IMR-90 (cell line): Measurements from ENCODE around the gene VSNL1. TPM values are rescaled to one million over a fixed set of nuclear protein-coding genes. Genes with fewer than 3 reads are reported as not detected.

Experiments
- ATAC-seq: fragments of 200-7000 bp; cut with Tn5 transposase; 2 replicates; pipeline ENCODE4 v1.9.1; 2020; ENCODE audit warnings: low read depth, mild to moderate bottlenecking, moderate library complexity
- BruUV-seq: library from RNA; stranded (reverse); fragments of 400-500 nt; replicated peaks from 2 replicates; lab custom pipeline; 2021; lab: Mats Ljungman, UMichigan
- CTCF ChIA-PET: fragments of 300-600 bp; formaldehyde crosslinking; extraction: SDS; loops from one replicate; lab custom pipeline; 2021; ENCODE audit warnings: antibody characterized with exemption; lab: Yijun Ruan, JAX
- POLR2A ChIA-PET: fragments of 300-600 bp; sonication (Branson Sonifier 250); formaldehyde crosslinking; loops from one replicate; lab custom pipeline; 2022; ENCODE audit warnings: antibody characterized with exemption; ENCODE audit not compliant: unreplicated experiment; lab: Charles Lee
- DNase-seq: peaks from one replicate; pipeline ENCODE4 v3.0.0; 2013
- H2AFZ ChIP-seq: replicated peaks from 2 replicates; pipeline ENCODE3; 2013; ENCODE audit warnings: low read length, mild to moderate bottlenecking; ENCODE audit not compliant: poor library complexity
- H2AK5ac ChIP-seq: 2 replicates; pipeline ENCODE4 v1.6.1; 2013; ENCODE audit warnings: low read depth, low read length, inconsistent platforms
- H2AK9ac ChIP-seq: replicated peaks from 2 replicates; pipeline ENCODE3; 2013; ENCODE audit warnings: mild to moderate bottlenecking, low read depth, low read length, moderate library complexity; ENCODE audit not compliant: poor library complexity
- H2BK120ac ChIP-seq: 2 replicates; pipeline ENCODE4 v1.6.1; 2013; ENCODE audit warnings: low read depth, low read length, inconsistent platforms
- H2BK15ac ChIP-seq: 3 replicates; pipeline ENCODE4 v1.6.1; 2013; ENCODE audit warnings: low read depth, low read length, inconsistent platforms
- H2BK20ac ChIP-seq: 2 replicates; pipeline ENCODE4 v1.6.1; 2013; ENCODE audit warnings: low read depth, mild to moderate bottlenecking, inconsistent platforms, low read length, moderate library complexity
- H2BK5ac ChIP-seq: 2 replicates; pipeline ENCODE4 v1.6.1; 2013; ENCODE audit warnings: mild to moderate bottlenecking, low read depth, low read length, inconsistent platforms; ENCODE audit not compliant: poor library complexity, severe bottlenecking
- H3K14ac ChIP-seq: replicated peaks from 2 replicates; pipeline ENCODE4 v1.6.1; 2013; ENCODE audit warnings: low read depth, low read length, inconsistent platforms
- H3K18ac ChIP-seq: 2 replicates; pipeline ENCODE4 v1.6.1; 2013; ENCODE audit warnings: low read depth, low read length, control low read depth
- H3K23ac ChIP-seq: 2 replicates; pipeline ENCODE4 v1.6.1; 2013; ENCODE audit warnings: low read depth, low read length, inconsistent platforms
- H3K27ac ChIP-seq: 2 replicates; pipeline ENCODE4 v1.5.1; 2013; ENCODE audit warnings: mild to moderate bottlenecking, control low read depth, low read length; ENCODE audit not compliant: insufficient read depth
- H3K27me3 ChIP-seq: 2 replicates; pipeline ENCODE4 v1.6.1; 2013; ENCODE audit warnings: low read length; ENCODE audit not compliant: control insufficient read depth, insufficient read depth
- H3K36me3 ChIP-seq: 2 replicates; pipeline ENCODE4 v1.6.1; 2013; ENCODE audit warnings: low read length, mixed read lengths; ENCODE audit not compliant: control insufficient read depth, insufficient read depth
- H3K4ac ChIP-seq: 2 replicates; pipeline ENCODE4 v1.6.1; 2013; ENCODE audit warnings: low read depth, low read length, inconsistent platforms
- H3K4me1 ChIP-seq: 2 replicates; pipeline ENCODE4 v1.6.1; 2013; ENCODE audit warnings: low read length, mixed read lengths; ENCODE audit not compliant: control insufficient read depth, insufficient read depth
- H3K4me2 ChIP-seq: 2 replicates; pipeline ENCODE4 v1.6.1; 2013; ENCODE audit warnings: low read depth, mild to moderate bottlenecking, control low read depth, low read length, moderate library complexity
- H3K4me3 ChIP-seq: 2 replicates; pipeline ENCODE4 v1.5.1; 2013; ENCODE audit warnings: low read depth, mild to moderate bottlenecking, control low read depth, low read length, moderate library complexity; ENCODE audit not compliant: insufficient read depth
- H3K56ac ChIP-seq: 2 replicates; pipeline ENCODE4 v1.6.1; 2013; ENCODE audit warnings: low read length, inconsistent platforms; ENCODE audit not compliant: insufficient read depth; ENCODE audit errors: extremely low read depth
- H3K79me1 ChIP-seq, 2 experiments: 2 replicates each; pipeline ENCODE4 v1.6.1; 2013; ENCODE audit warnings: low read length in 2 of 2, inconsistent platforms in 1 of 2, low read depth in 1 of 2
- H3K9ac ChIP-seq: 2 replicates; pipeline ENCODE4 v1.6.1; 2013; ENCODE audit warnings: low read depth, low read length, control low read depth
- H3K9me1 ChIP-seq: 2 replicates; pipeline ENCODE4 v1.6.1; 2013; ENCODE audit warnings: low read length, inconsistent platforms; ENCODE audit not compliant: insufficient read depth
- H3K9me3 ChIP-seq: 2 replicates; pipeline ENCODE4 v1.6.1; 2013; ENCODE audit warnings: low read length; ENCODE audit not compliant: control insufficient read depth, insufficient read depth
- H4K20me1 ChIP-seq: 2 replicates; pipeline ENCODE4 v1.6.1; 2013; ENCODE audit warnings: low read length, inconsistent platforms; ENCODE audit not compliant: insufficient read depth
- H4K5ac ChIP-seq: 2 replicates; pipeline ENCODE4 v1.6.1; 2013; ENCODE audit warnings: mild to moderate bottlenecking, low read depth, low read length, control low read depth
- H4K8ac ChIP-seq, 2 experiments: 2 replicates each; pipeline ENCODE4 v1.6.1; 2013; ENCODE audit warnings: low read depth in 2 of 2, low read length in 2 of 2, control low read depth in 1 of 2, inconsistent platforms in 1 of 2
- H4K91ac ChIP-seq: 2 replicates; pipeline ENCODE4 v1.6.1; 2013; ENCODE audit warnings: low read depth, low read length, inconsistent platforms; ENCODE audit not compliant: insufficient read depth
- BHLHE40 ChIP-seq: fragments of 150-350 bp; IDR thresholded peaks from 2 replicates; pipeline ENCODE4 v1.6.1; 2016; ENCODE audit warnings: mild to moderate bottlenecking, low read depth, low read length
- CHD1 ChIP-seq: IDR thresholded peaks from 2 replicates; pipeline ENCODE4 v1.6.1; 2012; ENCODE audit warnings: low read depth, low read length, improper control_type of control experiment
- CTCF ChIP-seq: conservative IDR thresholded peaks from 2 replicates; pipeline ENCODE4 v1.5.1; 2012; ENCODE audit warnings: mild to moderate bottlenecking, low read depth, low read length, improper control_type of control experiment
- FOS ChIP-seq: fragments of 150-350 bp; IDR thresholded peaks from 2 replicates; pipeline ENCODE4 v1.6.1; 2016; ENCODE audit warnings: low read depth, low read length
- NFE2L2 ChIP-seq: fragments of 150-350 bp; IDR thresholded peaks from 2 replicates; pipeline ENCODE4 v1.6.1; 2016; ENCODE audit warnings: low read depth, mild to moderate bottlenecking, low read length
- POLR2A ChIP-seq: IDR thresholded peaks from 2 replicates; pipeline ENCODE4 v1.6.1; 2012; ENCODE audit warnings: mild to moderate bottlenecking, low read depth, low read length
- RAD21 ChIP-seq: IDR thresholded peaks from 2 replicates; pipeline ENCODE4 v1.6.1; 2012; ENCODE audit warnings: low read length, improper control_type of control experiment
- RCOR1 ChIP-seq: IDR thresholded peaks from 2 replicates; pipeline ENCODE4 v1.6.1; 2012; ENCODE audit warnings: mild to moderate bottlenecking, low read length, improper control_type of control experiment; ENCODE audit not compliant: insufficient replicate concordance
- RFX5 ChIP-seq: IDR thresholded peaks from 2 replicates; pipeline ENCODE4 v1.8.0; 2012; ENCODE audit warnings: low read depth, mild to moderate bottlenecking, low read length, moderate library complexity
- SMC3 ChIP-seq: fragments of 150-350 bp; IDR thresholded peaks from 2 replicates; pipeline ENCODE4 v1.6.1; 2016; ENCODE audit warnings: low read depth, mild to moderate bottlenecking, antibody characterized with exemption, low read length, moderate library complexity
- USF2 ChIP-seq: fragments of 150-350 bp; IDR thresholded peaks from 2 replicates; pipeline ENCODE4 v1.6.1; 2017; ENCODE audit warnings: mild to moderate bottlenecking, antibody characterized with exemption, low read length, low read depth
- WGBS, 2 experiments: methylation state at CpG; one replicate each; pipeline versions ENCODE4 v1.1.5 to v1.1.7; 2013; ENCODE audit warnings: missing lambda C conversion rate in 2 of 2; ENCODE audit not compliant: insufficient read length in 1 of 2; ENCODE audit errors: extremely low coverage in 2 of 2; 5-methylcytosine and 5-hydroxymethylcytosine counted together
- dilution Hi-C: fragments of 300-500 bp; cut with HindIII; formaldehyde crosslinking; loops from one replicate; pipeline ENCODE4 v1.14.3; 2018; ENCODE audit warnings: low sequenced_read_pairs; ENCODE audit not compliant: unreplicated experiment
- in situ Hi-C: fragments of 300-500 bp; cut with MboI; formaldehyde crosslinking; loops from 3 replicates; pipeline ENCODE4 v1.14.3; 2019; ENCODE audit warnings: low sequenced_read_pairs, inconsistent platforms, mixed read lengths
- intact Hi-C: fragments of 100-400 bp; cut with micrococcal nuclease; formaldehyde crosslinking; loops from 2 replicates; pipeline ENCODE4 v1.10.0; 2022
- polyA plus RNA-seq, 3 experiments: library from polyadenylated mRNA; depleted of rRNA; stranded (reverse); fragments of >200 nt; gene quantifications; 2 replicates each; pipeline ENCODE4 v1.2.3, GENCODE V29; 2012; ENCODE audit warnings: low replicate concordance in 1 of 3
- total RNA-seq: library from RNA; depleted of rRNA; stranded (reverse); fragments of >200 nt; gene quantifications from 2 replicates; pipeline ENCODE4 v1.2.3, GENCODE V29; 2012

Gene VSNL1
- total and polyA plus RNA-seq, 2 of the 4 experiments (the other 2 are of a cell fraction) = 0.32 to 0.36 TPM

- H2AK5ac ChIP-seq = no peak overlapping the region
- no peak overlapping the region for H3K18ac ChIP-seq
- no peak overlapping the region for H3K14ac ChIP-seq
- no peak overlapping the region for H2AFZ ChIP-seq
- POLR2A ChIA-PET = interaction anchor here (0.5 kb wide), 1 partner anchor 11 kb away, joined by 9 read pairs; no protein-coding TSS in a partner anchor
- H3K4me3 ChIP-seq = no peak overlapping the region
- no peak overlapping the region for H2AK9ac ChIP-seq
- in situ Hi-C loops = loop anchor here (25.0 kb wide), 1 partner anchor 898 kb away; no protein-coding TSS in a partner anchor
- no peak overlapping the region for H3K23ac ChIP-seq
- H4K8ac ChIP-seq = no peak overlapping the region
- H3K4me1 ChIP-seq = no peaks in the 10 kb centered on the region
- H3K4me2 ChIP-seq = no peak overlapping the region
- H3K27ac ChIP-seq = no peak overlapping the region
- no peaks in the 10 kb centered on the region for H3K9me1 ChIP-seq
- H3K36me3 ChIP-seq = no peaks in the 10 kb centered on the region
- no peak overlapping the region for H3K4ac ChIP-seq
- no peak overlapping the region for H4K5ac ChIP-seq
- no peak overlapping the region for H2BK5ac ChIP-seq
- H3K56ac ChIP-seq = no peak overlapping the region
- H3K27me3 ChIP-seq = no peaks in the 10 kb centered on the region
- no peak overlapping the region for H4K91ac ChIP-seq
- no peak overlapping the region for H2BK120ac ChIP-seq
- no peaks in the 10 kb centered on the region for H4K20me1 ChIP-seq
- CTCF ChIA-PET = interaction anchor here (1.6 to 2.3 kb wide), 2 partner anchors 11 to 14 kb away, joined by 5 to 7 read pairs; no protein-coding TSS in a partner anchor
- no TSS peak for BruUV-seq
- TF ChIP-seq CHD1 = no peak
- no peak for TF ChIP-seq RFX5
- no peak for TF ChIP-seq FOS
- TF ChIP-seq USF2 = no peak
- no peak for TF ChIP-seq BHLHE40
- TF ChIP-seq POLR2A = no peak
- no peak for TF ChIP-seq NFE2L2
- no peak for TF ChIP-seq RAD21
- TF ChIP-seq RCOR1 = no peak
- TF ChIP-seq CTCF = no peak
- TF ChIP-seq SMC3 = no peak
- no peak overlapping the region for H2BK20ac ChIP-seq
- DNase-seq = no peak
- dilution Hi-C loops = no loop called here
- WGBS, 2 experiments = 100% methylated on average over 1 of the region's 4 CpGs; no CpG with 5 or more reads in 1 of the 2 experiments
- H3K9me3 ChIP-seq = no peaks in the 10 kb centered on the region
- no peak overlapping the region for H3K9ac ChIP-seq
- intact Hi-C loops = no loop called here
- no peak overlapping the region for H2BK15ac ChIP-seq
- no peaks in the 10 kb centered on the region for H3K79me1 ChIP-seq
- no peak for ATAC-seq
These were observed 119.7 kb downstream of the VSNL1 start for GRCh38 chr2:17660219-17660618.
